Suprapubic skin (tissue), 4 donors: ENCODE measurements around the gene FDPS. TPM values are rescaled to one million over a fixed set of nuclear protein-coding genes. Genes with fewer than 3 reads are reported as not detected.

Experiments used
- DNase-seq, 2 donors: peaks; one replicate each; pipeline ENCODE4 v3.0.0-alpha.2; 2019; ENCODE audit warnings: low spot score in 2 of 2
- H3K27ac ChIP-seq: fragments of 200-600 bp; sonication (generic); one replicate; pipeline ENCODE4 v1.5.1; 2019
- H3K27me3 ChIP-seq: fragments of 200-600 bp; sonication (generic); one replicate; pipeline ENCODE4 v1.5.1; 2019
- H3K36me3 ChIP-seq: fragments of 200-600 bp; sonication (generic); one replicate; pipeline ENCODE4 v1.5.1; 2019
- H3K4me1 ChIP-seq: fragments of 200-600 bp; sonication (generic); one replicate; pipeline ENCODE4 v1.5.1; 2019
- H3K4me3 ChIP-seq: fragments of 200-600 bp; sonication (generic); one replicate; pipeline ENCODE4 v1.5.1; 2019; ENCODE audit warnings: mild to moderate bottlenecking
- H3K9me3 ChIP-seq: fragments of 200-600 bp; sonication (generic); one replicate; pipeline ENCODE4 v1.5.1; 2019
- EP300 ChIP-seq: sonication (generic); formaldehyde crosslinking; IDR thresholded peaks from one replicate; pipeline ENCODE4 v1.6.1; 2017; ENCODE audit warnings: antibody characterized with exemption
- POLR2A ChIP-seq, 2 donors: fragments of 450-650 bp; IDR thresholded peaks; one replicate each; pipeline ENCODE4 v1.6.1; 2017; ENCODE audit warnings: antibody characterized with exemption in 2 of 2, mild to moderate bottlenecking in 2 of 2, moderate library complexity in 2 of 2
- POLR2AphosphoS5 ChIP-seq, 3 donors: sonication (generic); formaldehyde crosslinking; IDR thresholded peaks; one replicate each; pipeline ENCODE4 v1.6.1; 2017; ENCODE audit warnings: antibody characterized with exemption in 3 of 3
- WGBS: methylation state at CpG from one replicate; pipeline ENCODE4 v1.1.5; 2018; 5-methylcytosine and 5-hydroxymethylcytosine counted together
- total RNA-seq, 4 donors: library from RNA; depleted of rRNA; stranded (reverse); fragments of >200 nt; gene quantifications; one replicate each; pipeline ENCODE4 v1.1.0, GENCODE V29; 2016
- TF ChIP-seq, protein P1 (sequence below), 2 donors: fragments of 200-600 bp in 1 of 2; fragments of 450-650 bp in 1 of 2; sonication (generic) in 1 of 2; IDR thresholded peaks; one replicate each; pipeline ENCODE4 v1.5.1; 2016 to 2019; ENCODE audit warnings: antibody characterized with exemption in 2 of 2, mild to moderate bottlenecking in 1 of 2, moderate library complexity in 1 of 2

Gene FDPS
- total RNA-seq, 4 donors from 2014 or later: 110 to 194 (median 147) TPM

DNA sequence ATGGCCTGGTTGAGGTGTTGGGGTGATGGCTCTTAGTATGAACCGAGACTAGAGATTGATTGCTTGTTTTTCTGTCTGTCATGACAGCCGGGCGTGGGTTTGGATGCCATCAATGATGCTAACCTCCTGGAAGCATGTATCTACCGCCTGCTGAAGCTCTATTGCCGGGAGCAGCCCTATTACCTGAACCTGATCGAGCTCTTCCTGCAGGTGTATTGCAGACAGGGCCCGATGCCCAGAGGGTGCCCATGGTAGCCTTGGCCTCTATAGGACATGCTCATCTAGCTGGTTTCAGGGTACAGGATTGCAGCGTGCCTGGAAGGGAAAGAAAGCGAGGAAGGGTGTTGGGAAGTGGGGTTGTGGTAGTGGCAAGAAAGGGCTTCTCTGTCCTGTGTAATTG is 9.4 kb downstream of the FDPS start:
- no peaks in the 10 kb centered on the region for H3K27me3 ChIP-seq
- H3K9me3 ChIP-seq: no peaks in the 10 kb centered on the region
- H3K4me1 ChIP-seq: peaks cover 33% of the 10 kb centered on the region
- TF ChIP-seq, protein P1, sequence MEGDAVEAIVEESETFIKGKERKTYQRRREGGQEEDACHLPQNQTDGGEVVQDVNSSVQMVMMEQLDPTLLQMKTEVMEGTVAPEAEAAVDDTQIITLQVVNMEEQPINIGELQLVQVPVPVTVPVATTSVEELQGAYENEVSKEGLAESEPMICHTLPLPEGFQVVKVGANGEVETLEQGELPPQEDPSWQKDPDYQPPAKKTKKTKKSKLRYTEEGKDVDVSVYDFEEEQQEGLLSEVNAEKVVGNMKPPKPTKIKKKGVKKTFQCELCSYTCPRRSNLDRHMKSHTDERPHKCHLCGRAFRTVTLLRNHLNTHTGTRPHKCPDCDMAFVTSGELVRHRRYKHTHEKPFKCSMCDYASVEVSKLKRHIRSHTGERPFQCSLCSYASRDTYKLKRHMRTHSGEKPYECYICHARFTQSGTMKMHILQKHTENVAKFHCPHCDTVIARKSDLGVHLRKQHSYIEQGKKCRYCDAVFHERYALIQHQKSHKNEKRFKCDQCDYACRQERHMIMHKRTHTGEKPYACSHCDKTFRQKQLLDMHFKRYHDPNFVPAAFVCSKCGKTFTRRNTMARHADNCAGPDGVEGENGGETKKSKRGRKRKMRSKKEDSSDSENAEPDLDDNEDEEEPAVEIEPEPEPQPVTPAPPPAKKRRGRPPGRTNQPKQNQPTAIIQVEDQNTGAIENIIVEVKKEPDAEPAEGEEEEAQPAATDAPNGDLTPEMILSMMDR (IDR thresholded peaks at IDR 0.05): no peak
- TF ChIP-seq EP300 (no peak), POLR2AphosphoS5 (IDR thresholded peaks at IDR 0.05) (no peak)
- WGBS: 93% methylated on average over 5 of the region's 9 CpGs
- H3K4me3 ChIP-seq: no peak overlapping the region
- DNase-seq: no peak
- peaks cover 10% of the 10 kb centered on the region for H3K36me3 ChIP-seq
- no peak overlapping the region for H3K27ac ChIP-seq

GRCh38 chr1:155319536-155319935 is 10.9 kb downstream of the FDPS start:
- no peak overlapping the region for H3K27ac ChIP-seq
- H3K4me1 ChIP-seq: peaks cover 33% of the 10 kb centered on the region
- no peak for TF ChIP-seq POLR2AphosphoS5 (IDR thresholded peaks at IDR 0.05)
- no peak for TF ChIP-seq POLR2A (IDR thresholded peaks at IDR 0.05)
- TF ChIP-seq, protein P1 (IDR thresholded peaks at IDR 0.05): no peak
- TF ChIP-seq EP300: no peak
- DNase-seq: no peak
- no peak overlapping the region for H3K4me3 ChIP-seq
- H3K9me3 ChIP-seq: no peaks in the 10 kb centered on the region
- no peaks in the 10 kb centered on the region for H3K27me3 ChIP-seq
- peaks cover 10% of the 10 kb centered on the region for H3K36me3 ChIP-seq
- WGBS: 85% methylated on average over 5 of the region's 5 CpGs

DNA sequence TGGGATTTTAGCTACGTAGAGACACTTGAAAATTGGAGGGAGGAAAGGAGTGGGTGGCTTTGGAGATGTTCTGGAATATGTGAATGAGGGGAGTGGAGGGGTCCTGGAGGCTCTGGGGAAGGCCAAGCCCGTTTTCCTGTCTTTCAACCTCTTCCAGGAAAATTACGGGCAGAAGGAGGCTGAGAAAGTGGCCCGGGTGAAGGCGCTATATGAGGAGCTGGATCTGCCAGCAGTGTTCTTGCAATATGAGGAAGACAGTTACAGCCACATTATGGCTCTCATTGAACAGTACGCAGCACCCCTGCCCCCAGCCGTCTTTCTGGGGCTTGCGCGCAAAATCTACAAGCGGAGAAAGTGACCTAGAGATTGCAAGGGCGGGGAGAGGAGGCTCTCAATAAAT is 11.6 kb downstream of the FDPS start:
- no peak for TF ChIP-seq POLR2A (IDR thresholded peaks at IDR 0.05)
- TF ChIP-seq, protein P1 (IDR thresholded peaks at IDR 0.05): no peak
- Histone ChIP-seq H3K27me3 (no peaks in the 10 kb centered on the region), H3K36me3 (peaks cover 10% of the 10 kb centered on the region), H3K4me1 (peaks cover 40% of the 10 kb centered on the region), H3K4me3 (peak overlapping the region; percentile 79), H3K9me3 (no peaks in the 10 kb centered on the region), H3K27ac (peak overlapping the region; percentile 52)
- no peak for DNase-seq
- WGBS: 21% methylated on average over 11 of the region's 11 CpGs

- Histone ChIP-seq H3K9me3 (no peaks in the 10 kb centered on the region), H3K27ac (peak within 1 kb of the TSS; percentile 88), H3K4me3 (peak within 1 kb of the TSS; percentile 79), H3K36me3 (peaks cover 10% of the 10 kb centered on the region), H3K4me1 (peaks cover 47% of the 10 kb centered on the region), H3K27me3 (no peaks in the 10 kb centered on the region)
- WGBS: 14% methylated on average over 48 of the region's 51 CpGs
- TF ChIP-seq POLR2AphosphoS5 (IDR thresholded peaks at IDR 0.05) (peak in 1 of 3 donors; percentile 41), EP300 (no peak), POLR2A (IDR thresholded peaks at IDR 0.05) (no peak)
- TF ChIP-seq, protein P1 (IDR thresholded peaks at IDR 0.05): no peak
- DNase-seq: peak; percentile 89 to 90
Observed at GRCh38 chr1:155320661-155321617, 12.3 kb downstream of the FDPS start, which contains the start of gene RUSC1. Gene RUSC1, plus strand, starts transcription at chr1:155320894. Its CDS starts 880 bp downstream, at chr1:155321774.
